GM12891 (cell line): ENCODE results near the gene FSTL4.

Experiments used
- POLR2A ChIP-seq: IDR thresholded peaks from 2 replicates; pipeline ENCODE4 v1.6.1; 2011; ENCODE audit warnings: low read depth, low read length, control low read depth
- POLR2AphosphoS5 ChIP-seq: IDR thresholded peaks from 2 replicates; pipeline ENCODE4 v1.6.1; 2011; ENCODE audit warnings: low read depth, low read length, control low read depth
- TAF1 ChIP-seq: IDR thresholded peaks from 2 replicates; pipeline ENCODE4 v1.6.1; 2011; ENCODE audit warnings: low read depth, low read length, control low read depth

DNA sequence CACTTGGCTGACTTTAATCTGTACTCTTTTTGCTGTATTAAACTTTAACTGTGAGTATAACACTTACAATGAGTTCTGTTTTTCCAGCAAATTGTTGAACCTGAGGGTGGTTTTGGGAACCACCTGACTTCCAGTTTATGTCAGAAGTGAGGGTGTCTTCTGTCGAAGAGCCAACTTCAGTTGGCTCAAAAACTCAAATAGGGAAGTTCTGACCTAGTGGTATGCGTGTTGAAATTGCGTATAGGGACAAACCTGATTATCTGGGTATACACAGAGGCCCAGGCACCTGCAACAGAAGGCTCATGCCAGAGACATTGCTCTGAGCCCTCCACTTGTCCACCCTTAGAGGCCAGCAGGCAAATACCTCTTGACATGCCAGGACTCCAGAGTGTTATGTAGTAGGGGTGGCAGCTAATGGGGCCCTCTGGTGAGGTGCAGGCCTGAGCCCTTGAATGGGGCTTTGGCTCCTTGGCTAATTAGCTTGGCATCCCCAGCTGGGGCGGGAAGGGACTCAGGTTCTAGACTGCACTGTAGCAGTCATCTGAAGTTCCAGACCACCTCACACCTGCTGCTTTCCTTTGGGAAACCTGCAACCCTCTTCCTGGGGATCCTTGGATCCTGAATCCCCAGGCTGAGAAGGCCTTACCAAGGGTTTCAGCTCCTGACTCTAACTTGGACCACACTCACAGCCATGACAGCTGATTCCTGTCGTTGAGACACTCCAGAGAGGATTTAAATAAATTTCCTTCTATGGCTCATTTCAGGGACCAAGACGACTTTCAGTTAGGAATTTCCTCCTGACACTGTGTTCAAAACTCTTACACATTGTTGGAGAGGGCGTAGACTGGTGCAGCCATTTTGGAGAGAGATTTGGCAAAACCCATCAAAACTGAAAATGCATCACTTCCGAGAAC is 370.9 kb downstream of the FSTL4 start:
- no peak for TF ChIP-seq POLR2A
- no peak for TF ChIP-seq TAF1
- no peak for TF ChIP-seq POLR2AphosphoS5
